MM.1S (cell line): Measurements from ENCODE around the gene CREBBP.

Source experiments
- DNase-seq: peaks from one replicate; pipeline ENCODE4 v3.0.0-alpha.2; 2015
- H2AFZ ChIP-seq: fragments of 300-600 bp; sonication (generic); 2 replicates; pipeline ENCODE4 v1.6.0; 2016; ENCODE audit warnings: antibody characterized with exemption, low read length
- H3F3A ChIP-seq: fragments of 300-600 bp; sonication (generic); 2 replicates; pipeline ENCODE4 v1.6.1; 2016; ENCODE audit warnings: mild to moderate bottlenecking, antibody characterized with exemption, low read length, moderate library complexity, mixed read lengths; ENCODE audit not compliant: insufficient read depth
- H3K27ac ChIP-seq: fragments of 300-600 bp; sonication (generic); 2 replicates; pipeline ENCODE4 v1.5.1; 2016; ENCODE audit warnings: mild to moderate bottlenecking, low read length
- H3K27me3 ChIP-seq: fragments of 300-600 bp; sonication (generic); replicated peaks from 2 replicates; pipeline ENCODE4 v1.6.0; 2016; ENCODE audit warnings: low read length; ENCODE audit not compliant: insufficient read depth
- H3K36me3 ChIP-seq: fragments of 300-600 bp; sonication (generic); replicated peaks from 2 replicates; pipeline ENCODE4 v1.6.1; 2016; ENCODE audit warnings: mild to moderate bottlenecking, low read length, mixed read lengths; ENCODE audit not compliant: insufficient read depth
- H3K4me1 ChIP-seq: fragments of 300-600 bp; sonication (generic); 2 replicates; pipeline ENCODE4 v1.6.1; 2016; ENCODE audit warnings: low read length, mixed read lengths
- H3K4me2 ChIP-seq: fragments of 300-600 bp; sonication (generic); 2 replicates; pipeline ENCODE4 v1.6.0; 2016; ENCODE audit warnings: low read depth, low read length
- H3K4me3 ChIP-seq: fragments of 300-600 bp; sonication (generic); 2 replicates; pipeline ENCODE4 v1.5.1; 2016; ENCODE audit warnings: low read length, mixed read lengths
- H3K79me2 ChIP-seq: fragments of 300-600 bp; sonication (generic); 2 replicates; pipeline ENCODE4 v1.6.1; 2016; ENCODE audit warnings: mixed run types, low read length, mixed read lengths
- H3K9ac ChIP-seq: fragments of 300-600 bp; sonication (generic); 2 replicates; pipeline ENCODE4 v1.6.1; 2016; ENCODE audit warnings: low read length, mixed read lengths
- H3K9me2 ChIP-seq: fragments of 300-600 bp; sonication (generic); replicated peaks from 2 replicates; pipeline ENCODE4 v1.6.1; 2016; ENCODE audit warnings: mild to moderate bottlenecking, low read length, mixed read lengths; ENCODE audit not compliant: insufficient read depth
- H3K9me3 ChIP-seq: fragments of 300-600 bp; sonication (generic); replicated peaks from 2 replicates; pipeline ENCODE4 v1.6.1; 2016; ENCODE audit warnings: mild to moderate bottlenecking, low read length, mixed read lengths; ENCODE audit not compliant: insufficient read depth
- H4K20me1 ChIP-seq: fragments of 300-600 bp; sonication (generic); 2 replicates; pipeline ENCODE4 v1.6.1; 2016; ENCODE audit warnings: mild to moderate bottlenecking, low read length, moderate library complexity, mixed read lengths; ENCODE audit not compliant: insufficient read depth
- CTCF ChIP-seq: fragments of 300-600 bp; sonication (generic); IDR thresholded peaks from 2 replicates; pipeline ENCODE4 v1.5.1; 2016; ENCODE audit warnings: antibody characterized with exemption, low read length, mixed read lengths
- EZH2 ChIP-seq: fragments of 300-600 bp; sonication (generic); optimal IDR thresholded peaks from 2 replicates; pipeline ENCODE3; 2017; ENCODE audit warnings: low read depth, mild to moderate bottlenecking, antibody characterized with exemption, low read length, mixed read lengths
- EZH2phosphoT487 ChIP-seq: fragments of 300-600 bp; sonication (generic); IDR thresholded peaks from 2 replicates; pipeline ENCODE4 v1.6.1; 2018; ENCODE audit warnings: antibody characterized with exemption, low read length

The CREBBP gene

GRCh38 chr16:3907586-3907985 lies 27.1 kb upstream of the CREBBP start:
- H3K4me2 ChIP-seq, result no peak overlapping the region
- no peak overlapping the region for H3K4me3 ChIP-seq
- no peak for TF ChIP-seq EZH2phosphoT487
- no peak for TF ChIP-seq CTCF
- TF ChIP-seq EZH2, result no peak
- H3K27me3 ChIP-seq, result peaks cover 17% of the 10 kb centered on the region
- no peak for DNase-seq
- H3K79me2 ChIP-seq, result no peaks in the 10 kb centered on the region
- no peaks in the 10 kb centered on the region for H4K20me1 ChIP-seq
- H3K4me1 ChIP-seq, result no peaks in the 10 kb centered on the region
- no peaks in the 10 kb centered on the region for H3K36me3 ChIP-seq
- no peak overlapping the region for H2AFZ ChIP-seq
- H3F3A ChIP-seq, result no peaks in the 10 kb centered on the region
- no peaks in the 10 kb centered on the region for H3K9me3 ChIP-seq
- no peak overlapping the region for H3K27ac ChIP-seq
- no peaks in the 10 kb centered on the region for H3K9me2 ChIP-seq
- H3K9ac ChIP-seq, result no peak overlapping the region

- H3K27ac ChIP-seq, result no peak overlapping the region
- no peak overlapping the region for H3K4me2 ChIP-seq
- no peak overlapping the region for H2AFZ ChIP-seq
- TF ChIP-seq EZH2, result no peak
- TF ChIP-seq EZH2phosphoT487, result no peak
- TF ChIP-seq CTCF, result no peak
- no peaks in the 10 kb centered on the region for H3K9me3 ChIP-seq
- no peak for DNase-seq
- no peaks in the 10 kb centered on the region for H4K20me1 ChIP-seq
- H3K4me3 ChIP-seq, result no peak overlapping the region
- no peaks in the 10 kb centered on the region for H3K36me3 ChIP-seq
- peaks cover 9% of the 10 kb centered on the region for H3K27me3 ChIP-seq
- H3K79me2 ChIP-seq, result no peaks in the 10 kb centered on the region
- no peaks in the 10 kb centered on the region for H3K4me1 ChIP-seq
- H3K9ac ChIP-seq, result no peak overlapping the region
- no peaks in the 10 kb centered on the region for H3K9me2 ChIP-seq
- H3F3A ChIP-seq, result no peaks in the 10 kb centered on the region
These were observed 25.9 kb upstream of the CREBBP start for GRCh38 chr16:3906363-3906762.

- H3K9me2 ChIP-seq, result no peaks in the 10 kb centered on the region
- no peaks in the 10 kb centered on the region for H4K20me1 ChIP-seq
- no peaks in the 10 kb centered on the region for H3F3A ChIP-seq
- no peaks in the 10 kb centered on the region for H3K4me1 ChIP-seq
- no peak overlapping the region for H3K4me3 ChIP-seq
- DNase-seq, result no peak
- no peak overlapping the region for H3K27ac ChIP-seq
- H3K9ac ChIP-seq, result no peak overlapping the region
- H2AFZ ChIP-seq, result no peak overlapping the region
- H3K4me2 ChIP-seq, result no peak overlapping the region
- H3K36me3 ChIP-seq, result no peaks in the 10 kb centered on the region
- no peaks in the 10 kb centered on the region for H3K79me2 ChIP-seq
- no peaks in the 10 kb centered on the region for H3K9me3 ChIP-seq
- H3K27me3 ChIP-seq, result peaks cover 6% of the 10 kb centered on the region
- TF ChIP-seq CTCF (no peak), EZH2 (no peak), EZH2phosphoT487 (no peak)
These were observed 24.4 kb upstream of the CREBBP start for GRCh38 chr16:3904875-3905274.
